HepG2 (cell line): ENCODE data around the gene KCNJ14. TPM values are rescaled to one million over a fixed set of nuclear protein-coding genes. Genes with fewer than 3 reads are reported as not detected.

Source experiments
- CTCF ChIP-seq: sonication (generic); formaldehyde crosslinking; IDR thresholded peaks from 2 replicates; pipeline ENCODE4 v1.5.0; 2020; ENCODE audit warnings: mild to moderate bottlenecking, missing genetic modification reagents, moderate library complexity
- IKZF1 ChIP-seq: fragments of 450-650 bp; IDR thresholded peaks from 2 replicates; pipeline ENCODE4 v1.7.1; 2016
- NR3C1 ChIP-seq: sonication (generic); formaldehyde crosslinking; IDR thresholded peaks from 2 replicates; pipeline ENCODE4 v1.4.0; 2020; ENCODE audit warnings: missing genetic modification reagents
- ZFP36 ChIP-seq: fragments of 150-350 bp; IDR thresholded peaks from 2 replicates; pipeline ENCODE4 v1.6.1; 2018; ENCODE audit warnings: borderline replicate concordance, low read length, low read depth; ENCODE audit not compliant: partially characterized antibody
- ZFP36L2 ChIP-seq: sonication (generic); formaldehyde crosslinking; IDR thresholded peaks from 2 replicates; pipeline ENCODE4 v1.4.0; 2020; ENCODE audit warnings: missing genetic modification reagents
- ZFP37 ChIP-seq: sonication (generic); formaldehyde crosslinking; IDR thresholded peaks from 2 replicates; pipeline ENCODE4 v1.4.0; 2020; ENCODE audit warnings: missing genetic modification reagents, borderline replicate concordance
- ZNF180 ChIP-seq: sonication (generic); formaldehyde crosslinking; IDR thresholded peaks from 2 replicates; pipeline ENCODE4 v1.4.0; 2020; ENCODE audit warnings: low read depth, missing genetic modification reagents, borderline replicate concordance
- ZNF232 ChIP-seq: sonication (generic); formaldehyde crosslinking; IDR thresholded peaks from 2 replicates; pipeline ENCODE4 v1.4.0; 2020; ENCODE audit warnings: missing genetic modification reagents, borderline replicate concordance
- ZNF234 ChIP-seq: sonication (generic); formaldehyde crosslinking; conservative IDR thresholded peaks from 2 replicates; pipeline ENCODE4 v1.5.1; 2020; ENCODE audit warnings: mild to moderate bottlenecking, missing genetic modification reagents
- ZNF337 ChIP-seq: sonication (generic); formaldehyde crosslinking; IDR thresholded peaks from 2 replicates; pipeline ENCODE4 v1.5.1; 2020; ENCODE audit warnings: missing genetic modification reagents, low read depth, mild to moderate bottlenecking, borderline replicate concordance
- ZNF407 ChIP-seq: sonication (generic); formaldehyde crosslinking; IDR thresholded peaks from one replicate; pipeline ENCODE4 v1.5.1; 2020; ENCODE audit warnings: mild to moderate bottlenecking, missing genetic modification reagents; ENCODE audit errors: not compliant biosample characterization
- ZNF83 ChIP-seq: sonication (generic); formaldehyde crosslinking; IDR thresholded peaks from 2 replicates; pipeline ENCODE4 v1.4.0; 2020; ENCODE audit warnings: missing genetic modification reagents, mild to moderate bottlenecking, borderline replicate concordance
- ZNF883 ChIP-seq: sonication (generic); formaldehyde crosslinking; IDR thresholded peaks from 2 replicates; pipeline ENCODE4 v1.5.1; 2020; ENCODE audit warnings: mild to moderate bottlenecking, missing genetic modification reagents; ENCODE audit errors: not compliant biosample characterization
- ZSCAN25 ChIP-seq: sonication (generic); formaldehyde crosslinking; IDR thresholded peaks from 2 replicates; pipeline ENCODE4 v1.8.0; 2022; ENCODE audit warnings: mild to moderate bottlenecking, missing genetic modification reagents
- polyA plus RNA-seq, 8 experiments: library from polyadenylated mRNA; depleted of rRNA in 3 of 8; stranded (reverse) in 7 of 8; unstranded in 1 of 8; fragments of >200 nt; fragmentation: Illumina TruSeq in 4 of 8; extraction: Trizol in 4 of 8; gene quantifications; 2 replicates each; pipeline versions ENCODE4 v1.2.1 to v1.2.3, GENCODE V29; 2011 to 2016; ENCODE audit warnings: low read depth in 4 of 8, missing spikeins in 1 of 8, mixed read lengths in 1 of 8; ENCODE audit not compliant: insufficient read depth in 1 of 8
- total RNA-seq, 5 experiments: library from RNA; depleted of rRNA; stranded (reverse); fragments of >200 nt; fragmentation: Illumina TruSeq; extraction: Trizol; gene quantifications; 2 replicates each; pipeline ENCODE4 v1.2.3, GENCODE V29; 2016; ENCODE audit warnings: low read depth in 1 of 5
- TF ChIP-seq, protein P1 (sequence below): IDR thresholded peaks from 2 replicates; pipeline ENCODE4 v1.6.1; 2016
- TF ChIP-seq, protein P2 (sequence below): sonication (generic); formaldehyde crosslinking; IDR thresholded peaks from 2 replicates; pipeline ENCODE4 v1.4.0; 2020; ENCODE audit warnings: missing genetic modification reagents, borderline replicate concordance

Gene KCNJ14
- total and polyA plus RNA-seq, 2 of the 13 experiments (the other 11 are each of a cell fraction or from before 2014, with no cell fraction given) = 0.20 to 0.51 TPM

DNA sequence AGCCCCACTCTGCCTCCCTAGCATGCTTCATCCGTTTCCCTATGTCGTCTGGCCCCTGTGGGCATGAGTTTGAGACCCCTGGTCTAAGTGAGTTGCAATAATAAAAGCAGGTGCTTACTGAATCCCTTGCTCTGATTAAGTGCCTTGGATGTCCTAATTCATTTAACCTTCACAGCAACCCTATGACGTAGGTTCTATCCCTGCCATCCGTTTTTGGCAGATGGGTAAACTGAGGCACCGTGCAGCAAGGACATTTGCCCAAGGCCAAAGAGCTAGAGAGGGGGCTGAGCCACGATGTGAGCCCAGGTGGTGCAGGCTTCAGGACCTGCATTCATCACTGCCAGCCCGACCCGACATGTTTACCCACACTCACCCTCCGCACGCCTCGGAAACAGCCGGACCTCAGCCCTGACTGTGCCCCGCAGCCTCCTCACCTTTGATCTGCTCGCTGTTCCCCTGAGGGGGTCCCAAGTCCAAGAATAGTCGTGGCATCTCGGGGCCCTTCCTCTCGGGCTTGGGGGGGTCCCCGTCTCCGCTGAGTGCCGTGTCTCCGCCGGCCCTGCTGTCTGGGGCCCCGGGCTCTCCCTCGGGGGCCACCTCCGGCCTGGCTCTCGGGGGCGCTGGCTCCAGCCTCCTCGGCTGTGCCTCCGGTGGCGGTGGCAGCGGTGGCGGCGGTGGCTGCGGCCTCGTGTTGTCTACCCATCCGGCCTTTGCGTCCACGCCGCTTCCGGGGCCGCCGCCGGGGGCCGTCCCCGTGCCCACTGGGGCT is 41.8 kb downstream of the KCNJ14 start (continued):
- TF ChIP-seq CTCF (CRISPR knock-in tag) (peak; percentile 10; the same call in 1 of the 2 replicates), ZSCAN25 (CRISPR knock-in tag) (no peak), ZNF337 (no peak), ZNF407 (CRISPR knock-in tag) (peak; percentile 34), ZFP37 (CRISPR knock-in tag) (no peak), NR3C1 (CRISPR knock-in tag) (no peak), ZFP36L2 (CRISPR knock-in tag) (no peak), ZNF180 (CRISPR knock-in tag) (no peak), IKZF1 (no peak), ZNF883 (CRISPR knock-in tag) (no peak), ZNF83 (CRISPR knock-in tag) (0 out of 2 replicates have a peak, but pooled peaks have one; percentile 24), ZFP36 (no peak), ZNF232 (CRISPR knock-in tag) (no peak), ZNF234 (CRISPR knock-in tag) (no peak)
- TF ChIP-seq, protein P1, sequence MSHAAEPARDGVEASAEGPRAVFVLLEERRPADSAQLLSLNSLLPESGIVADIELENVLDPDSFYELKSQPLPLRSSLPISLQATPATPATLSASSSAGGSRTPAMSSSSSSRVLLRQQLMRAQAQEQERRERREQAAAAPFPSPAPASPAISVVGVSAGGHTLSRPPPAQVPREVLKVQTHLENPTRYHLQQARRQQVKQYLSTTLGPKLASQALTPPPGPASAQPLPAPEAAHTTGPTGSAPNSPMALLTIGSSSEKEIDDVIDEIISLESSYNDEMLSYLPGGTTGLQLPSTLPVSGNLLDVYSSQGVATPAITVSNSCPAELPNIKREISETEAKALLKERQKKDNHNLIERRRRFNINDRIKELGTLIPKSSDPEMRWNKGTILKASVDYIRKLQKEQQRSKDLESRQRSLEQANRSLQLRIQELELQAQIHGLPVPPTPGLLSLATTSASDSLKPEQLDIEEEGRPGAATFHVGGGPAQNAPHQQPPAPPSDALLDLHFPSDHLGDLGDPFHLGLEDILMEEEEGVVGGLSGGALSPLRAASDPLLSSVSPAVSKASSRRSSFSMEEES (CRISPR knock-in tag) = 0 out of 2 replicates have a peak, but pooled peaks have one; percentile 28
- TF ChIP-seq, protein P2, sequence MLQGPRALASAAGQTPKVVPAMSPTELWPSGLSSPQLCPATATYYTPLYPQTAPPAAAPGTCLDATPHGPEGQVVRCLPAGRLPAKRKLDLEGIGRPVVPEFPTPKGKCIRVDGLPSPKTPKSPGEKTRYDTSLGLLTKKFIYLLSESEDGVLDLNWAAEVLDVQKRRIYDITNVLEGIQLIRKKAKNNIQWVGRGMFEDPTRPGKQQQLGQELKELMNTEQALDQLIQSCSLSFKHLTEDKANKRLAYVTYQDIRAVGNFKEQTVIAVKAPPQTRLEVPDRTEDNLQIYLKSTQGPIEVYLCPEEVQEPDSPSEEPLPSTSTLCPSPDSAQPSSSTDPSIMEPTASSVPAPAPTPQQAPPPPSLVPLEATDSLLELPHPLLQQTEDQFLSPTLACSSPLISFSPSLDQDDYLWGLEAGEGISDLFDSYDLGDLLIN (CRISPR knock-in tag) = no peak
